ENCODE data around the gene CDT1.

Gene CDT1

GRCh38 chr16:88798772-88799455, 4.7 kb upstream of the CDT1 start:
- H3K4me2 ChIP-seq = peak overlapping the region; percentile 77 to 99 (median 90); a peak in 21 of 22 replicates
- peaks cover 44 to 87% (median 81%) of the 10 kb centered on the region in 10 experiments for H3K4me1 ChIP-seq
- H3K4me3 ChIP-seq = peak overlapping the region in 1 of 10 experiments; percentile 45; a peak in 2 of 20 replicates
- no peaks in the 10 kb centered on the region for H4K20me1 ChIP-seq
- peaks cover 0 to 20% (median 0%) of the 10 kb centered on the region in 11 experiments; a peak in 8 of 22 replicates for H3K9me3 ChIP-seq (replicated peaks in 1 of 11)
- no peaks in the 10 kb centered on the region for H3K27me3 ChIP-seq
- H3K36me3 ChIP-seq = no peaks in the 10 kb centered on the region
- peak overlapping the region in 8 of 11 experiments; percentile 55 to 94 (median 78); a peak in 16 of 22 replicates for H3K27ac ChIP-seq
- peak overlapping the region in 5 of 11 experiments; percentile 29 to 73 (median 65); a peak in 7 of 22 replicates for H3K9ac ChIP-seq
- no peak for TF ChIP-seq Cebpa-rat (IDR thresholded peaks at IDR 0.05)

GRCh38 chr16:88799569-88800276, 3.9 kb upstream of the CDT1 start:
- Histone ChIP-seq H3K36me3 (peaks cover 0 to 5% (median 3%) of the 10 kb centered on the region in 11 experiments; a peak in 10 of 22 replicates), H3K4me2 (peak overlapping the region; percentile 77 to 99 (median 90)), H4K20me1 (peaks cover 0 to 7% (median 5%) of the 10 kb centered on the region in 11 experiments; a peak in 18 of 22 replicates), H3K4me1 (peaks cover 43 to 86% (median 78%) of the 10 kb centered on the region in 10 experiments), H3K9me3 (replicated peaks in 1 of 11) (peaks cover 0 to 20% (median 0%) of the 10 kb centered on the region in 11 experiments; a peak in 8 of 22 replicates), H3K27ac (peak overlapping the region in 8 of 11 experiments; percentile 56 to 94 (median 78); a peak in 17 of 22 replicates), H3K4me3 (peak overlapping the region in 3 of 10 experiments; percentile 0 to 45 (median 38); a peak in 2 of 20 replicates), H3K9ac (peak overlapping the region in 8 of 11 experiments; percentile 32 to 73 (median 56); a peak in 15 of 22 replicates), H3K27me3 (no peaks in the 10 kb centered on the region)
- peak in 4 of 11 experiments; percentile 33 to 76 (median 54); a peak in 5 of 22 replicates for TF ChIP-seq Cebpa-rat (IDR thresholded peaks at IDR 0.05)

GRCh38 chr16:88800277-88800592, 3.4 kb upstream of the CDT1 start:
- H3K4me1 ChIP-seq = peaks cover 43 to 86% (median 78%) of the 10 kb centered on the region in 10 experiments
- peak overlapping the region; percentile 77 to 99 (median 90) for H3K4me2 ChIP-seq
- H3K9ac ChIP-seq = peak overlapping the region in 8 of 11 experiments; percentile 17 to 73 (median 56); a peak in 15 of 22 replicates
- peaks cover 0 to 10% (median 8%) of the 10 kb centered on the region in 11 experiments; a peak in 14 of 22 replicates for H3K36me3 ChIP-seq
- H3K4me3 ChIP-seq = peak overlapping the region in 1 of 10 experiments; percentile 45; a peak in 1 of 20 replicates
- peaks cover 0 to 20% (median 0%) of the 10 kb centered on the region in 11 experiments; a peak in 8 of 22 replicates for H3K9me3 ChIP-seq (replicated peaks in 1 of 11)
- H4K20me1 ChIP-seq = peaks cover 0 to 12% (median 10%) of the 10 kb centered on the region in 11 experiments; a peak in 18 of 22 replicates
- H3K27me3 ChIP-seq = no peaks in the 10 kb centered on the region
- H3K27ac ChIP-seq = peak overlapping the region in 8 of 11 experiments; percentile 56 to 94 (median 78); a peak in 16 of 22 replicates
- no peak for TF ChIP-seq Cebpa-rat (IDR thresholded peaks at IDR 0.05)

- H4K20me1 ChIP-seq = peaks cover 3 to 51% (median 50%) of the 10 kb centered on the region in 11 experiments; a peak in 20 of 22 replicates
- TF ChIP-seq Cebpa-rat (IDR thresholded peaks at IDR 0.05) = no peak
- peak overlapping the region; percentile 90 to 99 (median 98) for H3K4me2 ChIP-seq
- H3K9ac ChIP-seq = peak overlapping the region; percentile 62 to 95 (median 88); a peak in 21 of 22 replicates
- H3K27me3 ChIP-seq = no peaks in the 10 kb centered on the region
- peaks cover 46 to 92% (median 76%) of the 10 kb centered on the region in 10 experiments for H3K4me1 ChIP-seq
- H3K27ac ChIP-seq = peak overlapping the region in 9 of 11 experiments; percentile 22 to 94 (median 90); a peak in 17 of 22 replicates
- H3K36me3 ChIP-seq = peaks cover 13 to 49% (median 47%) of the 10 kb centered on the region in 11 experiments
- peaks cover 0 to 6% (median 0%) of the 10 kb centered on the region in 11 experiments; a peak in 7 of 22 replicates for H3K9me3 ChIP-seq (replicated peaks in 1 of 11)
- peak overlapping the region; percentile 62 to 86 (median 78) for H3K4me3 ChIP-seq
These were observed 573 bp downstream of the CDT1 start for GRCh38 chr16:88804173-88804551.

- H4K20me1 ChIP-seq = peaks cover 9 to 57% (median 56%) of the 10 kb centered on the region in 11 experiments; a peak in 21 of 22 replicates
- TF ChIP-seq Cebpa-rat (IDR thresholded peaks at IDR 0.05) = no peak
- peaks cover 46 to 92% (median 76%) of the 10 kb centered on the region in 10 experiments for H3K4me1 ChIP-seq
- H3K4me3 ChIP-seq = peak overlapping the region; percentile 62 to 86 (median 78)
- H3K4me2 ChIP-seq = peak overlapping the region; percentile 90 to 99 (median 98)
- peaks cover 19 to 55% (median 53%) of the 10 kb centered on the region in 11 experiments for H3K36me3 ChIP-seq
- no peaks in the 10 kb centered on the region for H3K27me3 ChIP-seq
- H3K27ac ChIP-seq = peak overlapping the region in 9 of 11 experiments; percentile 22 to 94 (median 90); a peak in 17 of 22 replicates
- peak overlapping the region; percentile 62 to 95 (median 88); a peak in 21 of 22 replicates for H3K9ac ChIP-seq
- H3K9me3 ChIP-seq (replicated peaks in 1 of 11) = peaks cover 0 to under 1% (median 0%) of the 10 kb centered on the region in 11 experiments; a peak in 2 of 22 replicates
These were observed 1.2 kb downstream of the CDT1 start for GRCh38 chr16:88804552-88805339.

DNA sequence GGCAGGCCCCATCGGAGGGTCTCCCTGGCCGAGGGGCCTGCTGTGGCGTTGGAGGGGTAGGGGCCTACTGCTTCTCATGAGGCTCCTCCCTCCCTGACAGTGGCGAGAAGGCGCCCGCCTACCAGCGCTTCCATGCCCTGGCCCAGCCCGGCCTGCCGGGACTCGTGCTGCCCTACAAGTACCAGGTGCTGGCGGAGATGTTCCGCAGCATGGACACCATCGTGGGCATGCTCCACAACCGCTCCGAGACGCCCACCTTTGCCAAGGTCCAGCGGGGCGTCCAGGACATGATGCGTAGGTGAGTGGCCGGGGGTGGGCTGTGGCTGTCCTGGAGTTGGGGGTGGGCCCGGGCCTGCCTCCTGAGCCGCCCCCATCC, 1.7 kb downstream of the CDT1 start:
- Histone ChIP-seq H3K9ac (peak overlapping the region; percentile 62 to 95 (median 88); a peak in 19 of 22 replicates), H4K20me1 (peaks cover 14 to 63% (median 61%) of the 10 kb centered on the region in 11 experiments; a peak in 21 of 22 replicates), H3K36me3 (peaks cover 19 to 61% (median 58%) of the 10 kb centered on the region in 11 experiments), H3K4me2 (peak overlapping the region; percentile 90 to 99 (median 98)), H3K27ac (peak overlapping the region in 7 of 11 experiments; percentile 77 to 94 (median 91); a peak in 14 of 22 replicates), H3K9me3 (replicated peaks in 1 of 11) (no peaks in the 10 kb centered on the region), H3K27me3 (no peaks in the 10 kb centered on the region), H3K4me3 (peak overlapping the region in 8 of 10 experiments; percentile 72 to 86 (median 78); a peak in 16 of 20 replicates), H3K4me1 (peaks cover 46 to 92% (median 76%) of the 10 kb centered on the region in 10 experiments)
- TF ChIP-seq Cebpa-rat (IDR thresholded peaks at IDR 0.05) = no peak

- no peak for TF ChIP-seq Cebpa-rat (IDR thresholded peaks at IDR 0.05)
- Histone ChIP-seq H3K4me2 (peak overlapping the region in 9 of 11 experiments; percentile 95 to 99 (median 98); a peak in 15 of 22 replicates), H3K4me1 (peaks cover 47 to 92% (median 76%) of the 10 kb centered on the region in 10 experiments), H3K9me3 (replicated peaks in 1 of 11) (no peaks in the 10 kb centered on the region), H3K4me3 (peak overlapping the region in 3 of 10 experiments; percentile 75 to 86 (median 86); a peak in 7 of 20 replicates), H3K9ac (peak overlapping the region in 8 of 11 experiments; percentile 80 to 95 (median 90); a peak in 12 of 22 replicates), H3K36me3 (peaks cover 19 to 61% (median 58%) of the 10 kb centered on the region in 11 experiments), H4K20me1 (peaks cover 14 to 69% (median 67%) of the 10 kb centered on the region in 11 experiments; a peak in 21 of 22 replicates), H3K27ac (peak overlapping the region in 2 of 11 experiments; percentile 16 to 28; a peak in 2 of 22 replicates), H3K27me3 (no peaks in the 10 kb centered on the region)
These were observed 2.4 kb downstream of the CDT1 start for GRCh38 chr16:88805887-88806393.

Measured in BLaER1 treated with 17β-estradiol and CSF1 and Interleukin-3, amounts not matched to agents 10 nM and 100 nM (cell line).